T1000 (cell line): Measurements from ENCODE around the gene APOM.

Experiments
- DNase-seq: peaks from one replicate; lab custom pipeline; 2025; ENCODE audit warnings: mixed read lengths; lab: John Stamatoyannopoulos, UW

The APOM gene

GRCh38 chr6:31631209-31631608, 24.5 kb upstream of the APOM start:
- no peak for DNase-seq

GRCh38 chr6:31631681-31632278, 23.9 kb upstream of the APOM start:
- no peak for DNase-seq

- DNase-seq: no peak
Measured at GRCh38 chr6:31632279-31632946, 23.3 kb upstream of the APOM start.

- no peak for DNase-seq
Measured at GRCh38 chr6:31633447-31633846, 22.2 kb upstream of the APOM start.

- no peak for DNase-seq
Measured at GRCh38 chr6:31634131-31634530, 21.6 kb upstream of the APOM start.

- DNase-seq: no peak
Measured at GRCh38 chr6:31634969-31635575, 20.6 kb upstream of the APOM start.

- DNase-seq: no peak
Measured at GRCh38 chr6:31636698-31637596, 18.7 kb upstream of the APOM start.

- no peak for DNase-seq
Measured at GRCh38 chr6:31639043-31639442, 16.7 kb upstream of the APOM start.

GRCh38 chr6:31639449-31639861, 16.2 kb upstream of the APOM start:
- no peak for DNase-seq

GRCh38 chr6:31640612-31641011, 15.1 kb upstream of the APOM start:
- DNase-seq: no peak

GRCh38 chr6:31641370-31641769, 14.3 kb upstream of the APOM start:
- no peak for DNase-seq

- DNase-seq: no peak
Measured at GRCh38 chr6:31642798-31643570, 12.7 kb upstream of the APOM start.

GRCh38 chr6:31643818-31644454, 11.8 kb upstream of the APOM start:
- no peak for DNase-seq

GRCh38 chr6:31645325-31645724, 10.4 kb upstream of the APOM start:
- DNase-seq: no peak

- peak; percentile 80 for DNase-seq
Measured at GRCh38 chr6:31651602-31652191, 4.0 kb upstream of the APOM start.

- no peak for DNase-seq
Measured at GRCh38 chr6:31652925-31653724, 2.6 kb upstream of the APOM start.

GRCh38 chr6:31654574-31655348, 933 bp upstream of the APOM start:
- DNase-seq: no peak

GRCh38 chr6:31657406-31658157, 1.9 kb downstream of the APOM start:
- DNase-seq: no peak
